Stimulated activated CD8-positive, alpha-beta memory T cell treated with anti-CD3 and anti-CD28 coated beads, Interleukin-4, amount 100 ng/mL, for 4 hours (primary cell): Measurements from ENCODE around the gene LY6G6C.

Experiments
- DNase-seq, 2 donors: peaks; one replicate each; pipeline ENCODE4 v3.0.0-alpha.2; 2020; ENCODE audit warnings: low read depth in 2 of 2, low spot score in 1 of 2

LY6G6C gene

DNA sequence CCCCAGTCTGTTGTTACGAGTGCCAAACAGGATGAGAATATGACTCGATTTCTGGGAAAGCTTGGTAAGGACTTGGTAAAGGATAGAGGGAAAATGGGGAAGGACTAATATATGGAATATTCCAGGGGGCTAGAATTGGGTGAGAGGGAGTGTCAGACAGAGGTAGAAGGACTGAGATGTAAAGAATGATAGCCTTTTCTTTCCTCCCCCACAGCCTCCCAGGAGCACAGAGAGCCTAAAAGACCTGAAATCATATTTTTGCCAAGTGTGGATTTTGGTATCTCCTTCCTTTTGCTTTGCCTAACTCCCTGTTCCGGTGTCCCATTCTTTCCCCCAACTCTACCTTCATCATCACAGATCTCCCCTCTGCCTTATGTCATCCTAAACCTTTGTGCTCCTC lies 21.3 kb upstream of the LY6G6C start:
- DNase-seq: no peak

DNA sequence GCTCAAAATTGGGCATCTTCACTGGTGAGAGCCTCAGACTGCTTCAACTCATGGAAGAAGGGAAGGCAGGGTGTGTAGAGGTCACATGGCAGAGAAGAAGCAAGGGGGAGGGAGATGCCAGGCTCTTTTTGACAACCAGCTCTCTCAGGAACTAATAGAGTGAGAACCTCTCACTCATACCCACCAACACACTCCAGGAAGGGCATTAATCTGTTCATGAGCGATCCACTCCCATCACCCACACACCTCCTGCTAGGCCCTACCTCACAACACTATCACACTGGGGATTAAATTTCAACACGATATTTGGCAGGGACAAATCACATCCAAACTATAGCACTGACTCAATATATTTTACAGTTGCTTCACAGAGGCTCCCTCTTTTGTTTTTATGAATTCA lies 20.3 kb upstream of the LY6G6C start:
- DNase-seq: no peak

DNA sequence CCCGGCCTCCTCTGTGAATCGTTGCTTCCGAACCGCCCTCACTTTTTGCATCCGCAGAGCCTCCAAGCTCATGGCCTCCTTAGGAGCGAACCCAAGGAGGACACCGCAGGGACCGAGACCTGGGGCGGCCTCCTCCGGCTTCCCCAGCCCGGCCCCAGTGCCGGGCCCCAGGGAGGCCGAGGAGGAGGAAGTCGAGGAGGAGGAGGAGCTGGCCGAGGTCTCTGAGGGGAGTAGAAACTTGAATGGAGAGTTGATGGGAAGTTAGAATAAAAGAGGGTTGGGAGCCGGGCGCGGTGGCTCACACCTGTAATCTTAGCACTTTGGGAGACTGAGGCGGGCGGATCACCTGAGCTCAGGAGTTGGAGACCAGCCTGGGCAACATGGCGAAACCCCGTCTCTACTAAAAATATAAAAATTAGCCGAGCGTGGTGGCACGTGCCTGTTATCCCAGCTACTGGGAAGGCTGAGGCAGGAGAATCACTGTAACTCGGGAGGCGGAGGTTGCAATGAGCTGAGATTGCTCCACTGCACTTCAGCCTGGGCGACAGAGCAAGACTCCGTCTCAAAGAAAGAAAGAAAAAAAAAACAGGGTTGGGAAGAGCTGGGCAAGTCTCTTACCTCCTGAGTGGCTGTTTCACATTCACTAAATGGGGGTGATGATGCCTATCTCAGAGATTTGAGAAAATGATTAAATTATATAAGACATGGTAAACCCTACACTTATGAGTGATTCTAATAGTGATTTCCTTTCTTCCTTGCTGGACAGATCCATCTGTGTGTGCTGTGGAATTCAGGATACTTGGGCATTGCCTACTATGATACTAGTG lies 19.1 kb upstream of the LY6G6C start:
- no peak for DNase-seq

DNA sequence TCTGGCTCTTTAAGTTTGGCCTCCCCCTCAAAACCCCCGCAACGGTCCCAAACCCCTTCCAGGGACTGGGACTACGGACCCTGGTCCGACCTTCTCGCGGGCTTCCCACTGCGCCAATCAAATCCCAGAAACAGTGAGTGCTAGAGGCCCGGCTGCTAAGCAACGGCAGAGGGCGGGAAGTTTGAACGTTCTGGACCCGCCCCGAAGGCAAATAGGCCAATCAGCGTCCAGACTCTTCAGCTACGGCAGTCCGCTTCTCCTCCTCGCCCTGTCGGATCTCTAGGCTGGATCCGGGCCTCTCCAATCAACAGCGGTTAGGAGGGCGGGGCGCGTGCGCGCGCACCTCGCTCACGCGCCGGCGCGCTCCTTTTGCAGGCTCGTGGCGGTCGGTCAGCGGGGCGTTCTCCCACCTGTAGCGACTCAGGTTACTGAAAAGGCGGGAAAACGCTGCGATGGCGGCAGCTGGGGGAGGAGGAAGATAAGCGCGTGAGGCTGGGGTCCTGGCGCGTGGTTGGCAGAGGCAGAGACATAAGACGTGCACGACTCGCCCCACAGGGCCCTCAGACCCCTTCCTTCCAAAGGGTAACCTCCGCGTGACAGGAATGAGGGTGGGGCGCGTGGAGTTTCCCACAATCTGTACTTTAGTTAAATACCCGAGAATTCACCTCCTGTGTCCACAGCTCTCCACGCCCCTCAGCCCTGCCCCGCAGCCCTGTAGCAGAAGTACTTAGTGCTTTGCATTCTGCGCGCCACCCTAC lies 18.3 kb upstream of the LY6G6C start, which contains the start of gene MSH5:
MSH5 (plus strand) TSS at position 367 of the 758 bp plus-strand sequence. CDS start 462 bp downstream, outside the sequence.
- DNase-seq: peak; percentile 89 to 91

DNA sequence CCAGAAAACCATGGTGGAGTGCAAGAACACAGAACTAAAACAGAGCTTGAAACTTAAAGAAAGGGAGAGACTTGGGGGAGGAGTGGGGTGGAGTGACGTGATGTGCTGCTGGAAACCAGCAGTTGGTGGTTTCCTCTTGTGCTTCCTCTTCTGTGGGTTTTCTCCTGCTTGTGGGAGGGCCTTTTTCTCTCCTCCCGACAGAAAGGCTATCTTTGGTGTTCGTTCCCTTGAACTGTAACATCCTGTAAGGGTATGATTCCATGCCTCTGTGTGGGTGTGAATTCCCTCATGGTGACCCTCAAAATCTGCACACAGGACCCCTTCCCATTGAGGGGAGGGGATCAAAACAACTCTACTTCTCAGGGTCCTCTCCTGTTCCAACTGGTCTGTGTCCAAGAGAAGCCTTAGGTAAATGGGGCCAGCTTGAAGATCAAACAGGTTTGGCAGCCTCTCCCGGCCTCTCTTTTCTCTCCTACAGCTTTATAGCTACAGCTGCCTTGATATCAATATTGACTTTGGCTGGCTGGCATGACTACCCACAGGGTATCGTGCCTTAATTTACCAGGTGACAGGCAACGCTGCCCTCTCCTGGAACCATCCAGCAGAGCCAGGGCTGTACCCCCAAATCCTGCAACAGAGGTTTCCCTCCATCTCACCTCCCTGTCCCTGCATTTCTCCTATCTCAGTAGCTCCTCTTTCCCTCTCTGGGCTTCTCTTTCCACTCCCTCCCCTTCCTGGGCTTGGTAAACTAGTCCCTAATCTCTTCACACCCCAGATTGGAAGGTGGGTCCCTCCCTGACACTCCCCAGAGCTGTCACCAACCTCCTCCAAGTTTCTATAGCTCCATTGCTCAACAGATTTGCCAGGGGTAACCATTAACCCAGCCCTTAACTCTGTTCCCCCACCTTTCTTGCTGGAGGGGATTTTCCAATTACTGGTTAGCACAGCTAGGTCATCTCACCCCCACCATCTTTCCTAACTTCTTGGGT lies 16.7 kb upstream of the LY6G6C start:
- peak; percentile 24 to 46 for DNase-seq

DNA sequence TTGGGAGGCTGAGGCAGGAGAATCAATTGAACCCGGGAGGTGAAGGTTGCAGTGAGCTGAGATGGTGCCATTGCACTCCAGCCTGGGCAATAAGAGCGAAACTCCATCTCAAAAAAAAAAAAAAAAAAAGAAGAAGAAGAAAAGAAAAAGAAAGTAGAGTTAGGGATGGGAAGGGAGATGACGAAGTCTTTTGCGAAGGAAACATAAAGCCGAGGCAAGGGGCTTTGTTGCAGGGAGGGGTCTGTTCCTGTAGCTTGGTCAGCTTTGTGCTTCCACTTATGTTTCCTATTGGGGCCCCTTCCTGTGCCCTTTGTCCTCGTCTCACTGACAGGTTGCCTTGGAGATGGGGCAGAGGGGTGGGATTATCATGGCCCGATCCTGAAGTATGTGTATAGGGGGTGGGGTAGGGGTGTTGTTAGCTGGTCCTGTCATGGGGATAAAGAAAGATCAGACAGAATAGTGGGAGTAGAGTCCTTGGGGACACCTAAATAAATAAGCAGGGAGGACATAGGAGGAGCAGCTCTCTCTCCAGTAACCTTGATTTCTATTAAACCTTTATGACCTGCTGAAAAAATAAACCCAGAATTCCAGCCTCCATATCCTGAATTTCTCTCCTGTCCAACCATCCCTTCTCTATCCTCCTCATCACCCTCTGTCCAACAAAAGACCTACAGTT lies 15.9 kb upstream of the LY6G6C start:
- DNase-seq: no peak

DNA sequence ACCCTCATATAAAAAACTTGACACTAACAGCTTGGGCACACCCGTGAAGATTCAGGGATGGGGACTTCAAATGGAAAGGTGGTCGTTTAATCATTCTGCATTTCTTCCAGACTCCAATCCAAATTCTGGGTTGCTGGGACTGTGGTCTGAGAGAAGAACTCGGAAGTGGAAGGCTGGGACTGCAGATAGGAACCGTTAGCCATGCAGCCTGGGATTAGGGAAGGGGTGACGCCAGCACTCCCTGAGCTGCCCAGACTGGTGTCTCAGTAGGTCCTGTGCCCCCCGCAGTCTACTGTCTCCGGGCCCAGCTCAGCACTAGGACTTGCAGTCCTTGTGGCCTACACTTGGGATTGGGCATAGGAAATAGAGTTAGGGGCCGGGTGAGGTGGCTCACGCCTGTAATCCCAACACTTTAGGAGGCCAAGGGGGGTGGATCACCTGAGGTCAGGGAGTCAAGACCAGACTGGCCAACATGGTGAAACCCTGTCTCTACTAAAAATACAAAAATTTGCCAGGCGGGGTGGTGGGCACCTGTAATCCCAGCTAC lies 15.3 kb upstream of the LY6G6C start:
- no peak for DNase-seq

DNA sequence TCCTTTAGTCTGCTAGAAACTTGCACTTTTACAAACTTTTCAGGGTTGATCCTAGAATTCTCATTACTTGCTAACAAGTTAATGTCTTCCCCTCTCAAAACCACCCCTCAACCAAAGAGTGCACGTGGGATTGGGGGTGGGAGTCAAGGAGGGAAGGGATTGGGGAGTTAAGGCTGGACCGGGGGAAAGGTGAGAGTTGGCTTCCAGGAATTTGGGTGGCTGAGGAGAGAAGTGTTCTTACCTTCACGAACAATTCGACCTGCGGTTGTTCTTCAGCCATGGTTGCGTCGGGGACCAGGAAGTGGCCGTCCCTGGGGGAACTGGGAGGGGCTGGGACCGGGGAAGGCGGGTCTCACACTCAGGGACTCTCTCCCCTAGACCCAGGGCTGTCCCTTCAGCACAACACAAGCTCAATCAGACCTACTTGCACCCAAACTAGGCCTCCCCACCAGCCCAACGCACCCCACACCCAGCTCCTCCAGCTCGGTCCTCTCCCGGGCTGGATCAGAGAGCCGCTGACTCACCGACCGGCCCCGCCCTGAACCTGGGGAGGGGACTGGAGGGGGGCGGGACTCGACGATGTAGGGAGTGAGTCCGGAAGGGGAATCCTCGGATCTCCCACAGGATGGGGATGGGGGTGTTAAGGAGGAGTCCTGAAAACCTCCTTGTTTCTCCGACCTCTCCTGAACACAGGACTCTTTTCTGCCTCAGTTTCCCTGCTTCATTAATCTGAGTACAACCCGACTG lies 14.6 kb upstream of the LY6G6C start, which contains the start of gene CLIC1:
CLIC1 (minus strand) TSS at position 510 of the 747 bp plus-strand sequence; CDS start at position 280, 230 bp downstream.
- DNase-seq: peak; percentile 54 to 60

DNA sequence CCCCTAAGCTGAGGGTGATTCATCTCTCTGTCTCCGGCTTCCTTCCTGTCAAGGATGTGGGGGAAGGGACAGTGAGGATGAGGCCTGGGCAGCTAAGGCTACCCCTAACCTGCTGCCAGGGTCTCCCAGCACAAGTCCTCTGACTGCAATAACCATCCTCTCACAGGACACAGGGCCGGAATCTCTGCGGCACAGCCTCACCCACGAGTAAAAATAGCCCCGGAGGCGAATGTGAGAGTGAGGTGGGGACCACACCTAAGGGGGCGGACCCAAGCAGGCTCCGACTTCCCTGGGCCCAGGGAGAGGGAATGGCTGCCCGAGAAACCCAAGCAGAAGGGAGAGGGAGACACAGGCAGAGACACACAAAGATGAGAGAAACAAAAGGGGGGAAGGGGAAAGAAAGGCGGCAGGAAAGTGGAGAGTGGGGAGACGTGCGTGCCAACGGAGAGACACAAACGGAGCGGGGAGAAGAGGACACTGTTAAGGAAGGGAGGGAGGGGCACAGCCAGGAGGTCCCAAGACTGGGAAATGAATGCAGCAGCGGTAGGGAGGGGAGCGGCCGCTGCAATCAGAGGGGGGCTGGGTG lies 13.4 kb upstream of the LY6G6C start:
- DNase-seq: peak; percentile 20 to 36

DNA sequence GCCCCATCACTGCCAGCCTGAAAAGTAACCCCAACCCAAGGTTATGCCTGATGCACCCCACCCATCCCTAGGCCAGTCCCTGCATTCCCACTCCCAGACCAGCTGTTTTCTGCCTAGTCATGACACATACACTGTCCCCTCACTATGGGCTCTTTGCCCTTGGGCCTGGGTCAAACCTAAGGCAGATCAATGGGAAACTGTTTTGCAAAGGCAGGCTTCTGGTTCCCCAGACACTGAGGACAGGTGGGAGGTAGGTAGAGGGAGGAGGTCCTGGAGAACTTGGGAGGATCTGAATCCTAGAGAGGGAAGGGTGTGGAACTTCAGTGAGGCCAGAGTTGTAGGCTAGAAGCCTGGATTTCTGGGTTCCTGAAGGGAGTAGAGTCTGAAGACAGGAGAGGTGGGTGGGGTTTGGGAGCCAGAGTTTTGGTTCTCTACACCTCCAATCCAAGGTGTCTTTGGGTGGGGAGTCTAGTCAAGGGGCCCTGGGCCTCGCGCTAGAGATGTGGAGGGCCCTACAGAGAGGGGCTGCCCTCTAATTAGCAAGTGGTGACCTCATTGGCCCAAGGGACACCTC lies 12.8 kb upstream of the LY6G6C start:
- DNase-seq: no peak

DNA sequence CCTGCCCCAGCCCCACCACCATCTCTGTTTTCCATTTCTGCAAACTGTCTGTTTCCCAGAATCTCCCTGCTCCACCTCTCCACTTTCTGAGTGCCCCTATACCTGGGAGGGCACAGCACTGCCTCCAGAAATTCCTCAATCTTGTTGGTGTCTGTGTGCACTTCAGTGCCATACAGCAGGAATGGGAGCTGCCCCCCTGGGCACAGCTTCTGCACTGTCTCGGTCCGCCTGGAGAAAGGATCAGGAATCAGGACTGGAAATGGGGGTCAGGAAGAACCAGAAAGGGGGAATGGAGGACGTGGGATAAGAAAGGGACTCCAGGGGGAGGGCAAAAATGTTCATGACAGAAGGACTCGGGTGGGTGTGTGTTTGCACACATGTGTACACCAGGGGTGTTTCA lies 12.2 kb upstream of the LY6G6C start:
- no peak for DNase-seq

DNA sequence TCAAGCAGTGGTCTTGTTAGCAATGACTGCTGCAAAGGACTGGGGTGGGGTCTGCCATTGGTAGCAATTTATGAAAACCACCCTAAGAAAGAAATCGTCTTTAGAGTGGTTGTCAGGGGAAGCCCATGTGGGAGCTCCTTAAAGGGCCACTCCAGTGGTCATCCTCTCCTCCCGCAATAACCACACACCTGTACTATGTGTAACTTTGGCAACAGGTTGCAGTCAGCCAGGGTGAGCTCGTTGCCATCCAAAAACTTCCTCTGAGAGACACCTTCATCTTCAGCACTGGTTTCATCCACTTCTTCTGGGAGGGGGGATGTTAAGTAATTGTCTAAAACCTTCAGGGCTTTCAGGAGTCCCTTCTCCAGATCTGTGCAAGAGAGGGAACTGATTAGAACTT lies 10.5 kb upstream of the LY6G6C start:
- no peak for DNase-seq

DNA sequence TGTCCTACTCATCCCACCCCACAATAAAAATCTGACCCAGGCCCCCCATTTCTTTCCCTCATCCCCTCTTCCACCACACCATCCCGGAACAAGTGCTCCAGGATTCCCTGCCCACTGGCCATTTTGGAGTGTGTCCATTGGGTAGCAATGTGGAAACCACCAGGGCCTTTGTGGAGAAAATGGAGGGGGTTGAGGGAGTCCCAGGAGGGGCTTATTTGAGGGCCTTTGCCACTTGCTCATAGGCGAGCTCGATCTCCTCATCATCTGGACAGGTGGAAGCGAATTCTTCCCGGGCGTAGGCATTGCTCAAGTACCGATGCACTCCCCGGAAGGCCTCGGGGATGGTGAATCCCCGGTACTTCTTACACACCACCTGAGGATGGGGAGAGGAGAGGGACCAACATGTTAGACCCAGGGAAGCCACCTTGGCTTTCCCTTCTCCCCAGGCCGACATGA lies 9.1 kb upstream of the LY6G6C start:
- DNase-seq: no peak

DNA sequence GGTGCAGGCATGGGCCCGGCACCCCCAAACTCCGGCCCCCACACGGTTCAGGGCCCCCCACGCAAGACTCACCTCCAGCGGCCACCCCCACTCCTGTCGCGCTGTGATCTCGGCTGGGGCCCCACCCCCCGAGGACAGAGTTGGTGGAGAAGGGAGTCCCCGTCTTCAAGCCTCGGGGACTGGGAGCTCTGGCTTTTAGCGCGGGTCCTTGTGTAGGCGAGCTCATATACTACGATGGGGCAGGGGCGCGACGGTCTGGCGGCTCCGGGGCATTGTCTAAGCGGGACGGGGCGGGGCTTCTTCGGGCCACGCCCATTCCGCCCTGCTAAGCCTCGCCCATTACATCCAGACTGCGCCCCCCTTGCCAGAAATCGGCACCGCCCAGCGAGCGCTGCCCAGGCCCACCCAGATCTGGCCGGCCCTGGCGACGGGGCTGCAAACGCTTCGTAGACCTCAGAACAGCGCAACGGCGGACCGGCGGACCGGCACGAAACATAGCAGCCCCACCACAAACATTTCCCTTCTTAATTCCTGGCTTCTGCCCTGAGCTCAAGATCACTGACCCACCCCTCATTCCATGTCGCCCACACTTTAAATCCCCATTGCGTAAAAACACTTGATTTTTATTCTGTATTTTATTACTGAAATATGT lies 8.6 kb upstream of the LY6G6C start:
- DNase-seq: peak; percentile 36 to 48

DNA sequence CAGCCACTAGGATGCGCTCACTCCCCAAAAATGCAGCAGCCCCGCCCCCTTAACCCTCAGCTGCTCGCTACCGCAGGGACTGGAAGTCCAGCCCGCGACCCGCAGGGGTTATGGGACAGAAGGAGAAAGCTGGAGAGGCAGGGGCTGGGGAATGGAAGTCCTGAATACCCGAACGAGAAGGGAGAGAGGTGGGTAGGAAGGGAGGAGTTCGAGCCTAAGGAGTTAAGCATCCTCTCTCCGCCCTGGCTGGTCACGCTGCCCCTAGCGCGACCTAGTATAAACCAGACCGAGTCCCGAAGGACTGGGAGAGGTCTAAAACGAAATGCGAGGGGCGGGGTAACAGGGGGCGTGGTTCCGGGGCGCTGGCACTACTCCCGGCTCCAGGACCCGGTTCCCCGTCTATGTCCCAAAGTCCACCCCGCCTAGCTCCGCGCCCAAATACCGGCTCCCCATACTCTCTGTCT lies 8.0 kb upstream of the LY6G6C start:
- peak; percentile 62 for DNase-seq

DNA sequence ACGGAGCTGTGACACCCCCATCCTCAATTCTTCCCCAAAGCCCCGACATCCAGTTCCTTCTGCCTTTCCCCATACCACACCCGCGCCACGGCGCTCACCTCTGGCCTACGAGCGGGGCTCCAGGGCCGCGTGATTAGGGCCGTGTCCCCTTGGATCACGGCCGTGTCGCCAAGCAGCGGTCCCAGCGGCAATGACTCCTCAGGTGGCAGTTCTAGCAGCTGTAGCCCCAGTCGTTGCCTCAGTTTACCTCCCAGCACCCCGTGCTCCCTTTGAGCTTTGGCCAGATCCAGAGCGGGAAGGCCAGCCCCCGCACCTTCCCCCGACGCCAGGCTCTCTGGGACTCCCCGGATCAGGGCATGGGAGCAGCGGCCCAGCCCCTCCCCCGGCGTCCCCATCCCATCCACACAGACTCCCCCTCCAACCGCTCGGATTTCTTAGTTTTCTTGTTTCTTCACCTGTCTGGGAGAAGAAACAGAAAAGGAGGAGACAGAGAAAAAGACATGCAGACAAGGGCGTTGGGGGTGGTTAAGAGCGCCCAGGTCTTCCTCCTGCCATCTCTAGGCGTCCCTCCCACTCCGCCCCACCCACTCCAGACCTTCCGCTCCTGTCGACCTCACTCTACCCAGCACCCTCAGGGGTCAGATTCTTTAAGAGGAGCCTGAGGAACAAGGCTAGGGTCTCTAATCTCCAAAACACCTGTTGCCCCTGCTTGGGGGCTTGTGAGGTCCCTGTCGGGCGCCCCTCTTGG lies 7.4 kb upstream of the LY6G6C start, which contains the start of gene DDAH2:
DDAH2 (minus strand) TSS at position 533 of the 748 bp plus-strand sequence; CDS start at position 395, 138 bp downstream.
- DNase-seq: no peak
